ENCODE data around the gene MRPS2. TPM values are rescaled to one million over a fixed set of nuclear protein-coding genes. Genes with fewer than 3 reads are reported as not detected.

MRPS2 gene
- total RNA-seq, 1 donor from 2014 or later: 23.4 TPM

GRCh38 chr9:135502168-135502872 lies 1.8 kb downstream of the MRPS2 start:
- peaks cover 18% of the 10 kb centered on the region for H3K4me1 Mint-ChIP-seq

GRCh38 chr9:135502873-135503321 lies 2.4 kb downstream of the MRPS2 start:
- Mint-ChIP-seq H3K27me3 (ENCODE audit: insufficient read depth, low read depth) (peaks cover 5% of the 10 kb centered on the region), H3K9me3 (peaks cover 2% of the 10 kb centered on the region)
- H3K4me3 ChIP-seq: no peak overlapping the region

More at GRCh38 chr9:135502168-135502872, 1.8 kb downstream of the MRPS2 start:
- no peak overlapping the region for H3K27ac Mint-ChIP-seq
- H3K4me3 Mint-ChIP-seq: peak overlapping the region; percentile 90
- peaks cover 2% of the 10 kb centered on the region for H3K9me3 Mint-ChIP-seq
- peaks cover 12% of the 10 kb centered on the region for H3K27me3 ChIP-seq
- DNase-seq (ENCODE audit: low spot score): no peak
- peaks cover 14% of the 10 kb centered on the region for H3K36me3 Mint-ChIP-seq
- H3K79me2 ChIP-seq (ENCODE audit: low read depth): peaks cover 20% of the 10 kb centered on the region
- peaks cover 22% of the 10 kb centered on the region for H3F3A ChIP-seq (ENCODE audit: low read depth)
- H3K36me3 ChIP-seq: no peaks in the 10 kb centered on the region
- peak overlapping the region; percentile 91 for H3K4me3 ChIP-seq
- peaks cover 36% of the 10 kb centered on the region for H4K20me1 ChIP-seq (ENCODE audit: low read depth)
- H2AFZ ChIP-seq (replicated peaks): no peak overlapping the region
- H3K27ac ChIP-seq: no peak overlapping the region
- H3K9ac ChIP-seq: no peak overlapping the region
- peaks cover 4% of the 10 kb centered on the region for H3K27me3 Mint-ChIP-seq (ENCODE audit: insufficient read depth, low read depth)
- H3K4me1 ChIP-seq: peaks cover 19% of the 10 kb centered on the region
- H3K9me3 ChIP-seq (ENCODE audit: low read depth): no peaks in the 10 kb centered on the region
- H3K4me2 ChIP-seq: peak overlapping the region; percentile 79
- TF ChIP-seq EZH2phosphoT487 (IDR thresholded peaks at IDR 0.05): no peak
- no peak for TF ChIP-seq CTCF (IDR thresholded peaks at IDR 0.05)
- no peak for TF ChIP-seq EZH2 (IDR thresholded peaks at IDR 0.05)

GRCh38 chr9:135503371-135504261 lies 3.1 kb downstream of the MRPS2 start:
- Mint-ChIP-seq H3K4me3 (no peak overlapping the region), H3K27me3 (ENCODE audit: insufficient read depth, low read depth) (peaks cover 5% of the 10 kb centered on the region), H3K4me1 (peaks cover 18% of the 10 kb centered on the region), H3K9me3 (peaks cover 2% of the 10 kb centered on the region), H3K36me3 (peaks cover 14% of the 10 kb centered on the region), H3K27ac (no peak overlapping the region)
- Histone ChIP-seq H3K9ac (no peak overlapping the region), H2AFZ (replicated peaks) (no peak overlapping the region), H3K27me3 (peaks cover 8% of the 10 kb centered on the region), H3K4me2 (no peak overlapping the region), H4K20me1 (ENCODE audit: low read depth) (peaks cover 36% of the 10 kb centered on the region), H3F3A (ENCODE audit: low read depth) (peaks cover 22% of the 10 kb centered on the region), H3K79me2 (ENCODE audit: low read depth) (peaks cover 20% of the 10 kb centered on the region), H3K4me1 (peaks cover 19% of the 10 kb centered on the region), H3K4me3 (no peak overlapping the region), H3K9me3 (ENCODE audit: low read depth) (no peaks in the 10 kb centered on the region), H3K36me3 (no peaks in the 10 kb centered on the region), H3K27ac (no peak overlapping the region)
- TF ChIP-seq CTCF (IDR thresholded peaks at IDR 0.05) (no peak), EZH2phosphoT487 (IDR thresholded peaks at IDR 0.05) (no peak), EZH2 (IDR thresholded peaks at IDR 0.05) (no peak)
- no peak for DNase-seq (ENCODE audit: low spot score)

More at GRCh38 chr9:135502873-135503321, 2.4 kb downstream of the MRPS2 start:
- Mint-ChIP-seq H3K4me1 (peaks cover 18% of the 10 kb centered on the region), H3K4me3 (peak overlapping the region; percentile 71), H3K36me3 (peaks cover 14% of the 10 kb centered on the region), H3K27ac (no peak overlapping the region)
- no peak overlapping the region for H2AFZ ChIP-seq (replicated peaks)
- no peak overlapping the region for H3K27ac ChIP-seq
- H3K27me3 ChIP-seq: peaks cover 12% of the 10 kb centered on the region
- no peak for DNase-seq (ENCODE audit: low spot score)
- no peaks in the 10 kb centered on the region for H3K9me3 ChIP-seq (ENCODE audit: low read depth)
- H3K79me2 ChIP-seq (ENCODE audit: low read depth): peaks cover 20% of the 10 kb centered on the region
- peaks cover 19% of the 10 kb centered on the region for H3K4me1 ChIP-seq
- peaks cover 36% of the 10 kb centered on the region for H4K20me1 ChIP-seq (ENCODE audit: low read depth)
- H3K36me3 ChIP-seq: no peaks in the 10 kb centered on the region
- no peak for TF ChIP-seq CTCF (IDR thresholded peaks at IDR 0.05)
- no peak for TF ChIP-seq EZH2phosphoT487 (IDR thresholded peaks at IDR 0.05)
- no peak for TF ChIP-seq EZH2 (IDR thresholded peaks at IDR 0.05)
- H3K4me2 ChIP-seq: no peak overlapping the region
- no peak overlapping the region for H3K9ac ChIP-seq
- peaks cover 22% of the 10 kb centered on the region for H3F3A ChIP-seq (ENCODE audit: low read depth)

Measured in neural progenitor cell (in vitro differentiated cells).